Urinary bladder (tissue), 4 donors: ENCODE results near the gene DSCAM. TPM values are rescaled to one million over a fixed set of nuclear protein-coding genes. Genes with fewer than 3 reads are reported as not detected.
A peak's percentile ranks its signal among the peaks of the same experiment; 100 is the strongest.
"Not testable (repeated sequence)": the region's sequence is repeated elsewhere in the genome, so short reads cannot be mapped to it uniquely, and the experiment has no call there.

Experiments used
- DNase-seq: peaks from one replicate; pipeline ENCODE4 v3.0.0-alpha.2; 2015; ENCODE audit errors: extremely low spot score
- H3K27ac ChIP-seq: one replicate; pipeline ENCODE4 v1.5.1; 2013; ENCODE audit warnings: low read depth, mild to moderate bottlenecking, moderate library complexity
- H3K36me3 ChIP-seq: one replicate; pipeline ENCODE4 v1.6.1; 2013; ENCODE audit warnings: mild to moderate bottlenecking, moderate library complexity; ENCODE audit not compliant: insufficient read depth
- H3K4me1 ChIP-seq: one replicate; pipeline ENCODE4 v1.6.1; 2013; ENCODE audit warnings: mild to moderate bottlenecking, moderate library complexity; ENCODE audit not compliant: insufficient read depth
- H3K4me3 ChIP-seq: one replicate; pipeline ENCODE4 v1.5.1; 2013; ENCODE audit warnings: low read depth, low read length
- WGBS: extraction: QIAGEN DNeasy Blood & Tissue Kit; methylation state at CpG from one replicate; pipeline ENCODE4 v1.1.7; 2013; 5-methylcytosine and 5-hydroxymethylcytosine counted together
- polyA plus RNA-seq: library from polyadenylated mRNA; stranded (reverse); fragments of 200-250 nt; gene quantifications from one replicate; pipeline ENCODE4 v1.2.3, GENCODE V29; 2013
- total RNA-seq: library from RNA; depleted of rRNA; stranded (reverse); fragments of >200 nt; gene quantifications from one replicate; pipeline ENCODE4 v1.2.3, GENCODE V29; 2014
- donor health status: healthy with polysubstance abuse.
- donor health status: healthy.

The DSCAM gene
- total and polyA plus RNA-seq, 2 donors: 0.03 to 0.21 TPM

GRCh38 chr21:40187946-40188654 is 658.9 kb downstream of the DSCAM start:
- DNase-seq: no peak
- WGBS: 68% methylated on average over 9 of the region's 9 CpGs
- H3K36me3 ChIP-seq: no peaks in the 10 kb centered on the region
- H3K4me1 ChIP-seq: no peaks in the 10 kb centered on the region
- H3K4me3 ChIP-seq: no peak overlapping the region
- H3K27ac ChIP-seq: no peak overlapping the region

GRCh38 chr21:40187244-40187643 is 659.7 kb downstream of the DSCAM start:
- Histone ChIP-seq H3K27ac (no peak overlapping the region), H3K4me1 (no peaks in the 10 kb centered on the region), H3K4me3 (no peak overlapping the region), H3K36me3 (no peaks in the 10 kb centered on the region)
- no peak for DNase-seq
- WGBS: 55% methylated on average over 6 of the region's 6 CpGs

GRCh38 chr21:40186045-40186444 is 660.9 kb downstream of the DSCAM start:
- Histone ChIP-seq H3K36me3 (no peaks in the 10 kb centered on the region), H3K4me3 (no peak overlapping the region), H3K4me1 (no peaks in the 10 kb centered on the region), H3K27ac (no peak overlapping the region)
- DNase-seq: peak; percentile 25
- 13% methylated on average over 6 of the region's 6 CpGs for WGBS

- WGBS: over 99% methylated on average over 8 of the region's 8 CpGs
- Histone ChIP-seq H3K36me3 (no peaks in the 10 kb centered on the region), H3K4me1 (no peaks in the 10 kb centered on the region), H3K27ac (no peak overlapping the region), H3K4me3 (no peak overlapping the region)
- no peak for DNase-seq
Observed at GRCh38 chr21:40185208-40185607, 661.8 kb downstream of the DSCAM start.

GRCh38 chr21:40182491-40182890 is 664.5 kb downstream of the DSCAM start:
- H3K36me3 ChIP-seq, H3K4me1 ChIP-seq, H3K27ac ChIP-seq, DNase-seq, H3K4me3 ChIP-seq: not testable (repeated sequence)
- 93% methylated on average over 14 of the region's 19 CpGs for WGBS

- no peaks in the 10 kb centered on the region for H3K4me1 ChIP-seq
- no peak for DNase-seq
- no peak overlapping the region for H3K4me3 ChIP-seq
- H3K36me3 ChIP-seq: no peaks in the 10 kb centered on the region
- 52% methylated on average over 5 of the region's 5 CpGs for WGBS
- H3K27ac ChIP-seq: no peak overlapping the region
Observed at GRCh38 chr21:40179166-40179565, 667.8 kb downstream of the DSCAM start.

GRCh38 chr21:40178726-40179125 is 668.2 kb downstream of the DSCAM start:
- 75% methylated on average over 19 of the region's 19 CpGs for WGBS
- H3K4me3 ChIP-seq: no peak overlapping the region
- no peak overlapping the region for H3K27ac ChIP-seq
- no peak for DNase-seq
- H3K36me3 ChIP-seq: no peaks in the 10 kb centered on the region
- no peaks in the 10 kb centered on the region for H3K4me1 ChIP-seq

GRCh38 chr21:40177979-40178378 is 669.0 kb downstream of the DSCAM start:
- DNase-seq: no peak
- Histone ChIP-seq H3K36me3 (no peaks in the 10 kb centered on the region), H3K4me3 (no peak overlapping the region), H3K27ac (no peak overlapping the region), H3K4me1 (no peaks in the 10 kb centered on the region)
- 78% methylated on average over 6 of the region's 6 CpGs for WGBS

GRCh38 chr21:40176724-40177123 is 670.2 kb downstream of the DSCAM start:
- H3K4me1 ChIP-seq: no peaks in the 10 kb centered on the region
- 37% methylated on average over 5 of the region's 5 CpGs for WGBS
- no peaks in the 10 kb centered on the region for H3K36me3 ChIP-seq
- no peak for DNase-seq
- no peak overlapping the region for H3K4me3 ChIP-seq
- H3K27ac ChIP-seq: no peak overlapping the region

- Histone ChIP-seq H3K4me3 (no peak overlapping the region), H3K27ac (no peak overlapping the region), H3K4me1 (no peaks in the 10 kb centered on the region), H3K36me3 (no peaks in the 10 kb centered on the region)
- WGBS: 67% methylated on average over 6 of the region's 6 CpGs
- DNase-seq: no peak
Observed at GRCh38 chr21:40173816-40174215, 673.1 kb downstream of the DSCAM start.

- DNase-seq: no peak
- Histone ChIP-seq H3K4me1 (no peaks in the 10 kb centered on the region), H3K4me3 (no peak overlapping the region), H3K36me3 (no peaks in the 10 kb centered on the region), H3K27ac (no peak overlapping the region)
- whole genome bisulfite sequencing: 98% methylated on average over 11 of the region's 11 CpGs
Observed at GRCh38 chr21:40169971-40170370, 677.0 kb downstream of the DSCAM start.

GRCh38 chr21:40166291-40166843 is 680.6 kb downstream of the DSCAM start:
- no peak overlapping the region for H3K27ac ChIP-seq
- H3K4me1 ChIP-seq: no peaks in the 10 kb centered on the region
- no peaks in the 10 kb centered on the region for H3K36me3 ChIP-seq
- no peak for DNase-seq
- 79% methylated on average over 6 of the region's 6 CpGs for WGBS
- H3K4me3 ChIP-seq: no peak overlapping the region

GRCh38 chr21:40165773-40166070 is 681.2 kb downstream of the DSCAM start:
- DNase-seq: no peak
- no peak overlapping the region for H3K27ac ChIP-seq
- H3K4me1 ChIP-seq: no peaks in the 10 kb centered on the region
- no peak overlapping the region for H3K4me3 ChIP-seq
- WGBS: 86% methylated on average over 11 of the region's 11 CpGs
- H3K36me3 ChIP-seq: no peaks in the 10 kb centered on the region

GRCh38 chr21:40164905-40165772 is 681.8 kb downstream of the DSCAM start:
- H3K4me1 ChIP-seq: no peaks in the 10 kb centered on the region
- H3K36me3 ChIP-seq: no peaks in the 10 kb centered on the region
- DNase-seq: no peak
- H3K27ac ChIP-seq: no peak overlapping the region
- no peak overlapping the region for H3K4me3 ChIP-seq
- WGBS: 65% methylated on average over 10 of the region's 10 CpGs
